ENCODE data around the gene DMXL1.
"Not testable (repeated sequence)": the region's sequence is repeated elsewhere in the genome, so short reads cannot be mapped to it uniquely, and the experiment has no call there.

DMXL1 gene

GRCh38 chr5:119067450-119067849 lies 3.4 kb upstream of the DMXL1 start:
- Histone ChIP-seq H3K27me3 (replicated peaks; ENCODE audit: control insufficient read depth, insufficient read depth, low read length, poor library complexity, severe bottlenecking) (no peaks in the 10 kb centered on the region), H3K4me3 (ENCODE audit: insufficient read depth, low read depth, low read length, poor library complexity, severe bottlenecking) (no peak overlapping the region), H3K9me3 (ENCODE audit: control insufficient read depth, low read length) (no peaks in the 10 kb centered on the region), H3K27ac (ENCODE audit: insufficient read depth, low read length, poor library complexity, severe bottlenecking) (no peak overlapping the region), H3K4me1 (ENCODE audit: control insufficient read depth, insufficient read depth, low read length, poor library complexity, severe bottlenecking) (no peaks in the 10 kb centered on the region), H3K36me3 (ENCODE audit: control insufficient read depth, insufficient read depth, low read length) (no peaks in the 10 kb centered on the region)
- DNase-seq = no peak

DNA sequence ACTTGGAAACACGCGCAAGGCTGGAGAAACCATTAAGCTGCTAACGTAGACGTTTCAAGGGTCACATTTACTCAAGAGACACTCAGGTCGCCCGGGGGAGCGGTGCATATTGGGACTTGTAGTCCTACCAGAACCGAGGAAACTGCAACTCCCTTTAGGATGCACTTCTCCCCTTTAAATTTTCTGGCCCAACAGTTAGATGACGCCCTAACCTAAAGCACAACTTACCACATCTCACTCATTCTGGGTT lies 384 bp upstream of the DMXL1 start:
- Histone ChIP-seq H3K9me3 (ENCODE audit: control insufficient read depth, low read length) (no peaks in the 10 kb centered on the region), H3K4me1 (ENCODE audit: control insufficient read depth, insufficient read depth, low read length, poor library complexity, severe bottlenecking) (no peaks in the 10 kb centered on the region), H3K27ac (ENCODE audit: insufficient read depth, low read length, poor library complexity, severe bottlenecking) (peak overlapping the region; percentile 94), H3K27me3 (replicated peaks; ENCODE audit: control insufficient read depth, insufficient read depth, low read length, poor library complexity, severe bottlenecking) (no peaks in the 10 kb centered on the region), H3K4me3 (ENCODE audit: insufficient read depth, low read depth, low read length, poor library complexity, severe bottlenecking) (peak overlapping the region; percentile 85), H3K36me3 (ENCODE audit: control insufficient read depth, insufficient read depth, low read length) (no peaks in the 10 kb centered on the region)
- DNase-seq = no peak

DNA sequence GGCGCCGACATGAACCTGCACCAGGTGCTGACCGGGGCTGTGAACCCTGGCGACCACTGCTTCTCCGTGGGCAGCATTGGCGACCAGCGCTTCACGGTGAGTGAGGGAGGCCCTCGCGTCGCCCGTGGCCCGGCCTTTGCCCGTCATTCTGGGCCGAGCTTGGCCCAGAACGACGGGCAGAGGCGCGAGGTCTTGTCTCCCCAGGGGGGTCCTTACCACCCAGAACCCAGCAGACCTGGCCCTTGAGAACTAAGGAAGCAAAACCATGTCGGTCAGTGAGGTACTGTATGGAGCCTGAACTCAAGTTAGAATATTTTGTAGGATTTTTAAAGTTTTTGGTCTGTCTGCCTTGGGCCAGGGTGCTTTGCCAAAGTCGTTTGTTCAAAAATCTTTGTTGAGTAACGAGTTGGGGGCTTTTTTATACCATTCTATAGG lies 691 bp downstream of the DMXL1 start:
- Histone ChIP-seq H3K36me3 (ENCODE audit: control insufficient read depth, insufficient read depth, low read length) (no peaks in the 10 kb centered on the region), H3K4me1 (ENCODE audit: control insufficient read depth, insufficient read depth, low read length, poor library complexity, severe bottlenecking) (no peaks in the 10 kb centered on the region), H3K9me3 (ENCODE audit: control insufficient read depth, low read length) (no peaks in the 10 kb centered on the region), H3K27me3 (replicated peaks; ENCODE audit: control insufficient read depth, insufficient read depth, low read length, poor library complexity, severe bottlenecking) (no peaks in the 10 kb centered on the region), H3K27ac (ENCODE audit: insufficient read depth, low read length, poor library complexity, severe bottlenecking) (peak overlapping the region; percentile 94), H3K4me3 (ENCODE audit: insufficient read depth, low read depth, low read length, poor library complexity, severe bottlenecking) (peak overlapping the region; percentile 85)
- DNase-seq = no peak

- DNase-seq = no peak
- H3K9me3 ChIP-seq (ENCODE audit: control insufficient read depth, low read length) = no peaks in the 10 kb centered on the region
- H3K4me1 ChIP-seq (ENCODE audit: control insufficient read depth, insufficient read depth, low read length, poor library complexity, severe bottlenecking) = no peaks in the 10 kb centered on the region
- no peaks in the 10 kb centered on the region for H3K27me3 ChIP-seq (replicated peaks; ENCODE audit: control insufficient read depth, insufficient read depth, low read length, poor library complexity, severe bottlenecking)
- H3K36me3 ChIP-seq (ENCODE audit: control insufficient read depth, insufficient read depth, low read length) = no peaks in the 10 kb centered on the region
- no peak overlapping the region for H3K4me3 ChIP-seq (ENCODE audit: insufficient read depth, low read depth, low read length, poor library complexity, severe bottlenecking)
- H3K27ac ChIP-seq (ENCODE audit: insufficient read depth, low read length, poor library complexity, severe bottlenecking) = no peak overlapping the region
These were observed 1.6 kb downstream of the DMXL1 start for GRCh38 chr5:119072496-119072895.

- not testable (repeated sequence) for DNase-seq; H3K9me3 ChIP-seq (ENCODE audit: control insufficient read depth, low read length); H3K36me3 ChIP-seq (ENCODE audit: control insufficient read depth, insufficient read depth, low read length); H3K4me1 ChIP-seq (ENCODE audit: control insufficient read depth, insufficient read depth, low read length, poor library complexity, severe bottlenecking); H3K27me3 ChIP-seq (replicated peaks; ENCODE audit: control insufficient read depth, insufficient read depth, low read length, poor library complexity, severe bottlenecking); H3K27ac ChIP-seq (ENCODE audit: insufficient read depth, low read length, poor library complexity, severe bottlenecking); H3K4me3 ChIP-seq (ENCODE audit: insufficient read depth, low read depth, low read length, poor library complexity, severe bottlenecking)
These were observed 3.0 kb downstream of the DMXL1 start for GRCh38 chr5:119073746-119074337.

DNA sequence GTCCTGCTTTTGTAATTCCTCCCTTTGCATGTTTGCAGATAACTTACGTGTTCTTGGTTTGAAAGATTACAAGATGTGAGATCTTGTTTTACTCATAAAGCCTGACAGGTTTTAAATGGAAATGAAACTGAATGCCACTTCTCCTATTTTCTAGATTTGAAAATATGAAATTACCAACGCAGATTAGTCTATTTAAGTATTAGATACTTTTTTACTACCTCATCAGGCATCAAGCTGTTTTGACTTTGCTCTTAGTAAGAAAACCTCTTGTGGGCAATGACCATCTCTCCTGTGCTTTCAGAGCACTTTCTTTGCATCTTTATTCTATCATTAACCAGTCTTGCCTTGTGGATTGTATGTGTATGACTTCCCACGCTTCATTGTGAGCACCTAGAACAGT lies 3.5 kb downstream of the DMXL1 start:
- no peaks in the 10 kb centered on the region for H3K36me3 ChIP-seq (ENCODE audit: control insufficient read depth, insufficient read depth, low read length)
- H3K4me1 ChIP-seq (ENCODE audit: control insufficient read depth, insufficient read depth, low read length, poor library complexity, severe bottlenecking) = no peaks in the 10 kb centered on the region
- H3K27ac ChIP-seq (ENCODE audit: insufficient read depth, low read length, poor library complexity, severe bottlenecking) = no peak overlapping the region
- no peak for DNase-seq
- H3K9me3 ChIP-seq (ENCODE audit: control insufficient read depth, low read length) = no peaks in the 10 kb centered on the region
- H3K4me3 ChIP-seq (ENCODE audit: insufficient read depth, low read depth, low read length, poor library complexity, severe bottlenecking) = no peak overlapping the region
- no peaks in the 10 kb centered on the region for H3K27me3 ChIP-seq (replicated peaks; ENCODE audit: control insufficient read depth, insufficient read depth, low read length, poor library complexity, severe bottlenecking)

DNA sequence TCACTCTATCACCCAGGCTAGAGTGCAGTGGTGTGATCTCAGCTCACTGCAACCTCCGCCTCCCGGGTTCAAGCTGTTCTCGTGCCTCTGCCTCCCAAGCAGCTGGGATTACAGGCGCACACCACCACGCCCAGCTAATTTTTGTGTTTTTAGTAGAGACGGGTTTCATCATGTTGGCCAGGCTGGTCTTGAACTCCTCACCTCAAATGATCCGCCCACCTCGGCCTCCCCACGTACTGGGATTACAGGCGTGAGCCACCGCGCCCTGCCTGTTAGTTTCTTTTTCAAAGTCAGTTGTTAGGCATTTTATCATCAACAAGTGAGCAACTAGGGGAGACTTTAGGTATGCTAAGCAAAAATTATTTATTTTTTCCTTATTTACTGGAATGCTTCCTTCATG lies 4.4 kb downstream of the DMXL1 start:
- H3K4me1 ChIP-seq (ENCODE audit: control insufficient read depth, insufficient read depth, low read length, poor library complexity, severe bottlenecking); H3K4me3 ChIP-seq (ENCODE audit: insufficient read depth, low read depth, low read length, poor library complexity, severe bottlenecking); H3K36me3 ChIP-seq (ENCODE audit: control insufficient read depth, insufficient read depth, low read length); H3K27ac ChIP-seq (ENCODE audit: insufficient read depth, low read length, poor library complexity, severe bottlenecking); H3K9me3 ChIP-seq (ENCODE audit: control insufficient read depth, low read length); H3K27me3 ChIP-seq (replicated peaks; ENCODE audit: control insufficient read depth, insufficient read depth, low read length, poor library complexity, severe bottlenecking); DNase-seq: not testable (repeated sequence)

GRCh38 chr5:119076080-119076479 lies 5.2 kb downstream of the DMXL1 start:
- Histone ChIP-seq H3K36me3 (ENCODE audit: control insufficient read depth, insufficient read depth, low read length) (no peaks in the 10 kb centered on the region), H3K4me1 (ENCODE audit: control insufficient read depth, insufficient read depth, low read length, poor library complexity, severe bottlenecking) (no peaks in the 10 kb centered on the region), H3K4me3 (ENCODE audit: insufficient read depth, low read depth, low read length, poor library complexity, severe bottlenecking) (no peak overlapping the region), H3K27ac (ENCODE audit: insufficient read depth, low read length, poor library complexity, severe bottlenecking) (no peak overlapping the region), H3K27me3 (replicated peaks; ENCODE audit: control insufficient read depth, insufficient read depth, low read length, poor library complexity, severe bottlenecking) (no peaks in the 10 kb centered on the region), H3K9me3 (ENCODE audit: control insufficient read depth, low read length) (no peaks in the 10 kb centered on the region)
- DNase-seq = no peak

- Histone ChIP-seq H3K27me3 (replicated peaks; ENCODE audit: control insufficient read depth, insufficient read depth, low read length, poor library complexity, severe bottlenecking) (no peaks in the 10 kb centered on the region), H3K4me1 (ENCODE audit: control insufficient read depth, insufficient read depth, low read length, poor library complexity, severe bottlenecking) (no peaks in the 10 kb centered on the region), H3K27ac (ENCODE audit: insufficient read depth, low read length, poor library complexity, severe bottlenecking) (no peak overlapping the region), H3K9me3 (ENCODE audit: control insufficient read depth, low read length) (no peaks in the 10 kb centered on the region), H3K36me3 (ENCODE audit: control insufficient read depth, insufficient read depth, low read length) (no peaks in the 10 kb centered on the region), H3K4me3 (ENCODE audit: insufficient read depth, low read depth, low read length, poor library complexity, severe bottlenecking) (no peak overlapping the region)
- no peak for DNase-seq
These were observed 6.6 kb downstream of the DMXL1 start for GRCh38 chr5:119077444-119077843.

- H3K4me1 ChIP-seq (ENCODE audit: control insufficient read depth, insufficient read depth, low read length, poor library complexity, severe bottlenecking) = no peaks in the 10 kb centered on the region
- H3K36me3 ChIP-seq (ENCODE audit: control insufficient read depth, insufficient read depth, low read length) = no peaks in the 10 kb centered on the region
- H3K9me3 ChIP-seq (ENCODE audit: control insufficient read depth, low read length) = no peaks in the 10 kb centered on the region
- H3K27me3 ChIP-seq (replicated peaks; ENCODE audit: control insufficient read depth, insufficient read depth, low read length, poor library complexity, severe bottlenecking) = no peaks in the 10 kb centered on the region
- no peak overlapping the region for H3K4me3 ChIP-seq (ENCODE audit: insufficient read depth, low read depth, low read length, poor library complexity, severe bottlenecking)
- no peak for DNase-seq
- no peak overlapping the region for H3K27ac ChIP-seq (ENCODE audit: insufficient read depth, low read length, poor library complexity, severe bottlenecking)
These were observed 7.4 kb downstream of the DMXL1 start for GRCh38 chr5:119078071-119078846.
